ENCODE results near the gene OR2B2.
A peak's percentile ranks its signal among the peaks of the same experiment; 100 is the strongest.

OR2B2 gene

GRCh38 chr6:27868311-27868710 is 43.9 kb downstream of the OR2B2 start:
- FAIRE-seq = no peak
- no peak for DNase-seq (ENCODE audit: extremely low spot score, insufficient read length, low read depth)

GRCh38 chr6:27867945-27868300 is 44.3 kb downstream of the OR2B2 start:
- FAIRE-seq (no peak), DNase-seq (ENCODE audit: extremely low spot score, insufficient read length, low read depth) (no peak)

DNA sequence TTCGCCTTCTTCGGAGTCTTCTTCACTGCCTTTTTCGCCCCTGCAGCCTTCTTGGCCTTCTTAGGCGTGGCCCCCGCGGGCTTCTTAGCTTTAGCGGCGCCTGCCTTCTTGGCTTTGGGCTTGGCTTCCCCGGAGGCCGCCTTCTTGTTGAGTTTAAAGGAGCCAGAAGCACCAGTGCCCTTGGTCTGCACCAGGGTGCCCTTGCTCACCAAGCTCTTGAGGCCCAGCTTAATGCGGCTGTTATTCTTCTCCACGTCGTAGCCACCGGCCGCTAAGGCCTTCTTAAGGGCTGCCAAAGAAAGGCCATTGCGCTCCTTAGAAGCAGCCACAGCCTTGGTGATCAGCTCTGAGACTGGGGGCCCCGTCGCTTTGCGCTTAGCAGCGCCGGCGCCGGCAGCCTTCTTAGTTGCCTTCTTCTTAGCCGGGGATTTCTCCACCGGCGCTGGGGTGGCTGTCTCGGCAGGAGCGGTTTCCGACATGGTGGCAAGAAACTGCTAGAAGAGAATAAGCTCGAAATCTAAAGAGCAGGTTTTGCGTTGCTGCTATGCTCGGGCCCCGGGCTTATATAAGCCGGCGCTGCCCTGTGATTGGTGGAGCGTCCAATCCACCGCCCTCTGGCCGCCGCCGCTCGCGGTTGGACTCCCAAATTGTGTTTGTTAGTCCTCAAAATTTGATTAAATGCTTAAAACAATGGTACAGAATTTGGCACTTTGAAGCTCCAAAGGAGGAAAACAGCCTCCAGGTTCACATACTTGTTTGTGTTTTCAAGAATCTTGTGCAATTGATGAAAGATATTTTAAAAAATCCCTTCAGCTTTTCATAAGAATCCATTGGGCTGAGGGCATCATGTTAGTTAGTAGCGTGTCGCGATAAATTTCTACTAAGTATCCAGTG is 44.9 kb downstream of the OR2B2 start:
- DNase-seq (ENCODE audit: extremely low spot score, insufficient read length, low read depth) (no peak), FAIRE-seq (peak; percentile 68)

- no peak for FAIRE-seq
- DNase-seq (ENCODE audit: extremely low spot score, insufficient read length, low read depth) = no peak
These were observed 45.7 kb downstream of the OR2B2 start for GRCh38 chr6:27866357-27867050.

- FAIRE-seq (peak; percentile 78), DNase-seq (ENCODE audit: extremely low spot score, insufficient read length, low read depth) (no peak)
These were observed 46.3 kb downstream of the OR2B2 start for GRCh38 chr6:27865850-27866356.

DNA sequence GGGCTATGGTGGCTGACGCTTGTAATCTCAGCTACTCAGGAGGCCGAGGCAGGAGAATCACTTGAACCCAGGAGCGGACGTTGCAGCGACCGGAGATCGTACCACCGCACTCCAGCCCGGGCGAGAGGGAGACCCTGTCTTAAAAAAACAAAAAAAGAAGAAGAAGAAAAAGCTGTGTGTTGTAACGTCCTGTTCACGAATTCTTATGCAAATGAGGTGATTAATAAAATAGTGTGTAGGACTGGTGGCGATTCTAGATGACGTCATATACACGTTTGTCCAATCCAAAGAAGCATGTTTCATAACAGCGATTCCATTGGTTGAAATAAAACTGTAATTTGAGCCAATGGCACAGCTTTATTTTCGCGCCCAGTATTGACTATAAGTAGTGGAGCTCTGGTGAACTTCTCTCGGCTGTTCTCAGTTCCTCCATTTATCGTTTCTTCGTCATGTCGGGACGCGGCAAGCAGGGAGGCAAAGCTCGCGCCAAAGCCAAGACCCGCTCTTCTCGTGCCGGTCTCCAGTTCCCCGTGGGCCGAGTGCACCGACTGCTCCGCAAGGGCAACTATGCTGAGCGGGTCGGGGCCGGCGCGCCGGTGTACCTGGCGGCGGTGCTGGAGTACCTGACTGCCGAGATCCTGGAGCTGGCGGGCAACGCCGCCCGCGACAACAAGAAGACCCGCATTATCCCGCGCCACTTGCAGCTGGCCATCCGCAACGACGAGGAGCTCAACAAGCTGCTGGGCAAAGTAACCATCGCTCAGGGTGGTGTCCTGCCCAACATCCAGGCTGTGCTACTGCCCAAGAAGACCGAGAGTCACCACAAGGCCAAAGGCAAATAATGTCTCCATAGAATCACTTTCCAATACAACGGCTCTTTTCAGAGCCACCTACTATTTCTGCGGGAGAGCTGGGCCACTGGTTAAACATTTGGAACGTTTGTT is 47.0 kb downstream of the OR2B2 start:
- FAIRE-seq = peak; percentile 97
- peak; percentile 71 for DNase-seq (ENCODE audit: extremely low spot score, insufficient read length, low read depth)

GRCh38 chr6:27863962-27864905 is 48.0 kb downstream of the OR2B2 start:
- DNase-seq (ENCODE audit: extremely low spot score, insufficient read length, low read depth) = no peak
- peak; percentile 5 for FAIRE-seq

- no peak for DNase-seq (ENCODE audit: extremely low spot score, insufficient read length, low read depth)
- FAIRE-seq = no peak
These were observed 49.7 kb downstream of the OR2B2 start for GRCh38 chr6:27862396-27863066.

DNA sequence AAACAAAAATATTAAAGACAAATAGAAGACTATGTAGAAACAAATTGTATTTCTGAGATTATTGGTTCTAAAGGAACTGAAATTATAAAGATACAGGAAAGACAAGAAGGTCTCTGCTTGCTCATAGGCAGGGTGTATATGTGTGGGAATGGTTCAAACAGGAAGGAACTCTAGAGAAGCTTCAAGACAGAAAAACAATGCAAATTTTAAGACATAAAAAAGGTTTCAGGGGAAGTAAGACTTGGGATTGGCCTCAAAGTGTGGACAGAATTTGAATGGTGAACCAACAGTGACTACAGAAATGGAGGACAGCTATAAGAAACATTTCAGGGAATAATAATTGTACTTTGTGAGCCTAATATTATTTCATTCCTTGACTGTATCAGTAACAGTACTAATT is 50.3 kb downstream of the OR2B2 start:
- no peak for DNase-seq (ENCODE audit: extremely low spot score, insufficient read length, low read depth)
- peak; percentile 54 for FAIRE-seq

DNA sequence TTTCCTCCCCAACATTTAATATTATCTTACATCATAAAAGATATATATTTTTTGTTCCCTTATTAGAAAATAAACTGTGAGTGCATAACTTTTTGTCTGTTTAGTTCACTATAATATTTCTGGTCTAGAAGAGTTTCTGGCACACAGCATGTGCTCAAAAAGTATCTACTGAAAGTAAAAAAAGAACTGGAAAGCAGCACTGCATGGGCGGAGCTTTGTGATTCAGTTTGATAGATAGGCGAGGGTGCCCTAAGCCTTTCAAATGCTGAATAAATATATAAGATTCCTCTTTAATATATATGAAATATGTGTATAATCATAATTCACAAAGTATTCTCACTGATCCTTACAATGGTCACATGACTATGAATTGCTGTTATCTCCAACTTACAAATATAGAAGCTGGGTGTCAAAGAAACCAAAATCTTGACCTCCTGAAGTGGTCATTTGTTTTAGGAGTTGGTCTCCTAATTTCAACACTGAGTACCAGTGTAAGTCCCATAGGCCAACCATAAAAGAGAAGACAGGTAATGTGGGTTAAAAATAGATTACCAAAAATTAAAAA is 50.8 kb downstream of the OR2B2 start:
- DNase-seq (ENCODE audit: extremely low spot score, insufficient read length, low read depth) (no peak), FAIRE-seq (no peak)

Data from GM18507 (cell line).